ENCODE measurements around the gene MIGA2. TPM values are rescaled to one million over a fixed set of nuclear protein-coding genes. Genes with fewer than 3 reads are reported as not detected.

The MIGA2 gene
- total and polyA plus RNA-seq, 9 of the 15 experiments (the other 6 are each of a cell fraction or from before 2014, with no cell fraction given) = 0.15 to 54.1 (median 18.0) TPM

DNA sequence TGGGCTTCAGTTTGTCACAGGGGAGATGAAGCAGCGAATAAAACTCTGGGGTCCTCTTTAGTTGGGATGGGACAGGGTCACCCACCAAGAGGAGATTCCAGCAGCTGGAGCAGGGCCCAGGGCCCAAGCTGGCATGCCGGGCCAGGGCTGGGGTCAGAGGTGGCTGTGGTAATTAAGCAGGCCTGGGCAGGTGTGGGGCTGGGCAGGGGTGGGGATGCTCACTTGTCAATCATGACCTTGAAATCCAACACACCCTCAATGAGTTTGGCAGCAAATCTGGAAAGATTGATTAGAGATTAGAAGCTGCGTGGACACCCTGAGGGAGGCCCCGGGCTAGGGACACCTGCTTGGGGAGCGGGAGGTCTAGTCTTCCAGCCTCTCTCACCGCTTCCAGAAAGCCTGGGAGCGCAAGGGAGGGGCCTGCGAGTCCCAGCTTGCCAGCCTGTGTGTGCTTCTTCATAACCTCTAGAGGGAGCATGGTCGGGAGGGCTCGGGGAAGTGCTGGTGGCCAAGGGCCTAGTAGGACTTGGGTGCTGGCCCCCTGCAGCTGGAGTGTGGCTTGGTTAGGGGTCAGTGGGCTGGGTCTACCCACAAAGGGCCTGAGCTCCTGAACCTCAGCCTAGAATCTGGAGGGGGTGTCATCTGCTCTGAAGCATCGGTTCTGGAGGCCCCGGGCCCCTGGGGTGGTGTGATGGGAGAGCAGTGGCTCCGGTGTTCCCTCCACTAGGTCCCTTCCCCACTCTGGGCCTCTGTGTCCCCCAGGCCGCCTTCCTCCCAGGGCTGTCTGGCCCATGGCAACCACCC is 66.6 kb downstream of the MIGA2 start (continued):
- TF ChIP-seq, protein P1, sequence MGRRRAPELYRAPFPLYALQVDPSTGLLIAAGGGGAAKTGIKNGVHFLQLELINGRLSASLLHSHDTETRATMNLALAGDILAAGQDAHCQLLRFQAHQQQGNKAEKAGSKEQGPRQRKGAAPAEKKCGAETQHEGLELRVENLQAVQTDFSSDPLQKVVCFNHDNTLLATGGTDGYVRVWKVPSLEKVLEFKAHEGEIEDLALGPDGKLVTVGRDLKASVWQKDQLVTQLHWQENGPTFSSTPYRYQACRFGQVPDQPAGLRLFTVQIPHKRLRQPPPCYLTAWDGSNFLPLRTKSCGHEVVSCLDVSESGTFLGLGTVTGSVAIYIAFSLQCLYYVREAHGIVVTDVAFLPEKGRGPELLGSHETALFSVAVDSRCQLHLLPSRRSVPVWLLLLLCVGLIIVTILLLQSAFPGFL (CRISPR knock-in tag; IDR thresholded peaks at IDR 0.05) = no peak
- TF ChIP-seq KLF16 (IDR thresholded peaks at IDR 0.05) (peak; percentile 28; the same call in 1 of the 2 replicates), ZNF584 (CRISPR knock-in tag; IDR thresholded peaks at IDR 0.05; ENCODE audit: low read depth) (no peak), NCOA6 (IDR thresholded peaks at IDR 0.05) (no peak), CREM (IDR thresholded peaks at IDR 0.05; ENCODE audit: low read depth) (0 out of 2 replicates have a peak, but pooled peaks have one; percentile 33), ZFX (CRISPR knock-in tag; IDR thresholded peaks at IDR 0.05) (peak; percentile 59), POLR2B (IDR thresholded peaks at IDR 0.05; ENCODE audit: low read depth, partially characterized antibody) (no peak), ETS2 (tag; IDR thresholded peaks at IDR 0.05; ENCODE audit: borderline replicate concordance, poor library complexity, severe bottlenecking) (no peak)
- TF ChIP-seq, protein P2, sequence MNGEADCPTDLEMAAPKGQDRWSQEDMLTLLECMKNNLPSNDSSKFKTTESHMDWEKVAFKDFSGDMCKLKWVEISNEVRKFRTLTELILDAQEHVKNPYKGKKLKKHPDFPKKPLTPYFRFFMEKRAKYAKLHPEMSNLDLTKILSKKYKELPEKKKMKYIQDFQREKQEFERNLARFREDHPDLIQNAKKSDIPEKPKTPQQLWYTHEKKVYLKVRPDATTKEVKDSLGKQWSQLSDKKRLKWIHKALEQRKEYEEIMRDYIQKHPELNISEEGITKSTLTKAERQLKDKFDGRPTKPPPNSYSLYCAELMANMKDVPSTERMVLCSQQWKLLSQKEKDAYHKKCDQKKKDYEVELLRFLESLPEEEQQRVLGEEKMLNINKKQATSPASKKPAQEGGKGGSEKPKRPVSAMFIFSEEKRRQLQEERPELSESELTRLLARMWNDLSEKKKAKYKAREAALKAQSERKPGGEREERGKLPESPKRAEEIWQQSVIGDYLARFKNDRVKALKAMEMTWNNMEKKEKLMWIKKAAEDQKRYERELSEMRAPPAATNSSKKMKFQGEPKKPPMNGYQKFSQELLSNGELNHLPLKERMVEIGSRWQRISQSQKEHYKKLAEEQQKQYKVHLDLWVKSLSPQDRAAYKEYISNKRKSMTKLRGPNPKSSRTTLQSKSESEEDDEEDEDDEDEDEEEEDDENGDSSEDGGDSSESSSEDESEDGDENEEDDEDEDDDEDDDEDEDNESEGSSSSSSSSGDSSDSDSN (IDR thresholded peaks at IDR 0.05; ENCODE audit: borderline replicate concordance in 1 of 2, low read depth in 2 of 2, low read length in 2 of 2) = 0 out of 4 replicates have a peak, but pooled peaks of 1 of the 2 experiments have one; percentile 42
- TF ChIP-seq, protein P3, sequence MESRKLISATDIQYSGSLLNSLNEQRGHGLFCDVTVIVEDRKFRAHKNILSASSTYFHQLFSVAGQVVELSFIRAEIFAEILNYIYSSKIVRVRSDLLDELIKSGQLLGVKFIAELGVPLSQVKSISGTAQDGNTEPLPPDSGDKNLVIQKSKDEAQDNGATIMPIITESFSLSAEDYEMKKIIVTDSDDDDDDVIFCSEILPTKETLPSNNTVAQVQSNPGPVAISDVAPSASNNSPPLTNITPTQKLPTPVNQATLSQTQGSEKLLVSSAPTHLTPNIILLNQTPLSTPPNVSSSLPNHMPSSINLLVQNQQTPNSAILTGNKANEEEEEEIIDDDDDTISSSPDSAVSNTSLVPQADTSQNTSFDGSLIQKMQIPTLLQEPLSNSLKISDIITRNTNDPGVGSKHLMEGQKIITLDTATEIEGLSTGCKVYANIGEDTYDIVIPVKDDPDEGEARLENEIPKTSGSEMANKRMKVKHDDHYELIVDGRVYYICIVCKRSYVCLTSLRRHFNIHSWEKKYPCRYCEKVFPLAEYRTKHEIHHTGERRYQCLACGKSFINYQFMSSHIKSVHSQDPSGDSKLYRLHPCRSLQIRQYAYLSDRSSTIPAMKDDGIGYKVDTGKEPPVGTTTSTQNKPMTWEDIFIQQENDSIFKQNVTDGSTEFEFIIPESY (CRISPR knock-in tag; IDR thresholded peaks at IDR 0.05) = 0 out of 2 replicates have a peak, but pooled peaks have one; percentile 33
- TF ChIP-seq, protein P4, sequence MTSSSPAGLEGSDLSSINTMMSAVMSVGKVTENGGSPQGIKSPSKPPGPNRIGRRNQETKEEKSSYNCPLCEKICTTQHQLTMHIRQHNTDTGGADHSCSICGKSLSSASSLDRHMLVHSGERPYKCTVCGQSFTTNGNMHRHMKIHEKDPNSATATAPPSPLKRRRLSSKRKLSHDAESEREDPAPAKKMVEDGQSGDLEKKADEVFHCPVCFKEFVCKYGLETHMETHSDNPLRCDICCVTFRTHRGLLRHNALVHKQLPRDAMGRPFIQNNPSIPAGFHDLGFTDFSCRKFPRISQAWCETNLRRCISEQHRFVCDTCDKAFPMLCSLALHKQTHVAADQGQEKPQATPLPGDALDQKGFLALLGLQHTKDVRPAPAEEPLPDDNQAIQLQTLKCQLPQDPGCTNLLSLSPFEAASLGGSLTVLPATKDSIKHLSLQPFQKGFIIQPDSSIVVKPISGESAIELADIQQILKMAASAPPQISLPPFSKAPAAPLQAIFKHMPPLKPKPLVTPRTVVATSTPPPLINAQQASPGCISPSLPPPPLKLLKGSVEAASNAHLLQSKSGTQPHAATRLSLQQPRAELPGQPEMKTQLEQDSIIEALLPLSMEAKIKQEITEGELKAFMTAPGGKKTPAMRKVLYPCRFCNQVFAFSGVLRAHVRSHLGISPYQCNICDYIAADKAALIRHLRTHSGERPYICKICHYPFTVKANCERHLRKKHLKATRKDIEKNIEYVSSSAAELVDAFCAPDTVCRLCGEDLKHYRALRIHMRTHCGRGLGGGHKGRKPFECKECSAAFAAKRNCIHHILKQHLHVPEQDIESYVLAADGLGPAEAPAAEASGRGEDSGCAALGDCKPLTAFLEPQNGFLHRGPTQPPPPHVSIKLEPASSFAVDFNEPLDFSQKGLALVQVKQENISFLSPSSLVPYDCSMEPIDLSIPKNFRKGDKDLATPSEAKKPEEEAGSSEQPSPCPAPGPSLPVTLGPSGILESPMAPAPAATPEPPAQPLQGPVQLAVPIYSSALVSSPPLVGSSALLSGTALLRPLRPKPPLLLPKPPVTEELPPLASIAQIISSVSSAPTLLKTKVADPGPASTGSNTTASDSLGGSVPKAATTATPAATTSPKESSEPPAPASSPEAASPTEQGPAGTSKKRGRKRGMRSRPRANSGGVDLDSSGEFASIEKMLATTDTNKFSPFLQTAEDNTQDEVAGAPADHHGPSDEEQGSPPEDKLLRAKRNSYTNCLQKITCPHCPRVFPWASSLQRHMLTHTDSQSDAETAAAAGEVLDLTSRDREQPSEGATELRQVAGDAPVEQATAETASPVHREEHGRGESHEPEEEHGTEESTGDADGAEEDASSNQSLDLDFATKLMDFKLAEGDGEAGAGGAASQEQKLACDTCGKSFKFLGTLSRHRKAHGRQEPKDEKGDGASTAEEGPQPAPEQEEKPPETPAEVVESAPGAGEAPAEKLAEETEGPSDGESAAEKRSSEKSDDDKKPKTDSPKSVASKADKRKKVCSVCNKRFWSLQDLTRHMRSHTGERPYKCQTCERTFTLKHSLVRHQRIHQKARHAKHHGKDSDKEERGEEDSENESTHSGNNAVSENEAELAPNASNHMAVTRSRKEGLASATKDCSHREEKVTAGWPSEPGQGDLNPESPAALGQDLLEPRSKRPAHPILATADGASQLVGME (CRISPR knock-in tag; IDR thresholded peaks at IDR 0.05) = peak; percentile 67; the same call in 1 of the 2 replicates
- TF ChIP-seq, protein P5, sequence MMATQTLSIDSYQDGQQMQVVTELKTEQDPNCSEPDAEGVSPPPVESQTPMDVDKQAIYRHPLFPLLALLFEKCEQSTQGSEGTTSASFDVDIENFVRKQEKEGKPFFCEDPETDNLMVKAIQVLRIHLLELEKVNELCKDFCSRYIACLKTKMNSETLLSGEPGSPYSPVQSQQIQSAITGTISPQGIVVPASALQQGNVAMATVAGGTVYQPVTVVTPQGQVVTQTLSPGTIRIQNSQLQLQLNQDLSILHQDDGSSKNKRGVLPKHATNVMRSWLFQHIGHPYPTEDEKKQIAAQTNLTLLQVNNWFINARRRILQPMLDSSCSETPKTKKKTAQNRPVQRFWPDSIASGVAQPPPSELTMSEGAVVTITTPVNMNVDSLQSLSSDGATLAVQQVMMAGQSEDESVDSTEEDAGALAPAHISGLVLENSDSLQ (IDR thresholded peaks at IDR 0.05) = peak; percentile 62
